Activated T-cell treated with anti-CD3 and anti-CD28 coated beads, Interleukin-2, amount 50 U/mL, for 72 hours (primary cell): ENCODE measurements around the gene DKK3. TPM values are rescaled to one million over a fixed set of nuclear protein-coding genes. Genes with fewer than 3 reads are reported as not detected.
"Not testable (repeated sequence)": the region's sequence is repeated elsewhere in the genome, so short reads cannot be mapped to it uniquely, and the experiment has no call there.

Experiments used
- ATAC-seq, 2 donors: fragments of 150-1000 bp; cut with Tn5 transposase; replicated peaks in 1 of 2; 2 replicates each; pipeline ENCODE4 v1.10.0; 2021; ENCODE audit warnings: moderate library complexity in 2 of 2, mild to moderate bottlenecking in 1 of 2
- DNase-seq, 2 donors: peaks; one replicate each; pipeline ENCODE4 v3.0.0; 2021 to 2022; ENCODE audit warnings: mixed read lengths in 1 of 2
- H3K27ac Mint-ChIP-seq: one replicate; pipeline ENCODE4 v1.8.0; 2022; ENCODE audit warnings: mild to moderate bottlenecking, moderate library complexity, mixed read lengths
- H3K27me3 Mint-ChIP-seq: one replicate; pipeline ENCODE4 v1.8.0; 2022; ENCODE audit warnings: low read depth, mixed read lengths
- H3K36me3 Mint-ChIP-seq, 2 donors: one replicate each; pipeline ENCODE4 v1.8.0; 2022; ENCODE audit warnings: mixed read lengths in 2 of 2, mild to moderate bottlenecking in 1 of 2; ENCODE audit not compliant: insufficient read depth in 2 of 2
- H3K4me1 Mint-ChIP-seq: one replicate; pipeline ENCODE4 v1.8.0; 2022; ENCODE audit warnings: low read depth, mixed read lengths
- H3K4me3 Mint-ChIP-seq, 2 donors: one replicate each; pipeline ENCODE4 v1.8.0; 2022; ENCODE audit warnings: mild to moderate bottlenecking in 2 of 2, mixed read lengths in 2 of 2, moderate library complexity in 2 of 2
- H3K9me3 Mint-ChIP-seq, 2 donors: one replicate each; pipeline ENCODE4 v1.8.0; 2022; ENCODE audit warnings: mixed read lengths in 2 of 2
- total RNA-seq, 2 donors: library from RNA; stranded (reverse); gene quantifications; one replicate each; pipeline ENCODE4 v1.2.3, GENCODE V29; 2022

Gene DKK3
- total RNA-seq, 2 donors from 2014 or later = 0.19 TPM; not detected in 1

DNA sequence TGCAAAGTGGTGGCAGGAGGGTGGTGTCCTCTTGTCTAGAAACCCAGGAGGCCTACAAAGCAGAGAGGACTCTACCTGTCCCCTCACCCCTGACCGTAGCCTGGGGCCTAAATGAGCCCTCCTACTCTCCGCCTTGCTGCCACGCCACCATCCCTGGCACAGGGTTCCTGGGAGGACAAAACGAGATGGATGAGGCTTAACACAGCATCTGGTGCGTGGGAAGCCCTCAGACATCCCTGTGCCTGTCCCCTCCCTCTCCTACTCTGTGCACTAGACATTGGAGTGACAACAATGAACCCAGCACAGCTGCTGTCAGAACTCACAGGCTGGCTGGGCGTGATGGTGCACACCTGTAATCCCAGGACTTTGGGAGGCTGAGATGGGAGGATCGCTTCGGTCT lies 36.4 kb upstream of the DKK3 start:
- Mint-ChIP-seq H3K27me3 (peaks cover 4% of the 10 kb centered on the region), H3K36me3 (no peaks in the 10 kb centered on the region), H3K4me1 (peaks cover 26% of the 10 kb centered on the region), H3K9me3 (no peaks in the 10 kb centered on the region), H3K27ac (no peak overlapping the region), H3K4me3 (no peak overlapping the region)
- no peak for DNase-seq
- ATAC-seq = no peak

DNA sequence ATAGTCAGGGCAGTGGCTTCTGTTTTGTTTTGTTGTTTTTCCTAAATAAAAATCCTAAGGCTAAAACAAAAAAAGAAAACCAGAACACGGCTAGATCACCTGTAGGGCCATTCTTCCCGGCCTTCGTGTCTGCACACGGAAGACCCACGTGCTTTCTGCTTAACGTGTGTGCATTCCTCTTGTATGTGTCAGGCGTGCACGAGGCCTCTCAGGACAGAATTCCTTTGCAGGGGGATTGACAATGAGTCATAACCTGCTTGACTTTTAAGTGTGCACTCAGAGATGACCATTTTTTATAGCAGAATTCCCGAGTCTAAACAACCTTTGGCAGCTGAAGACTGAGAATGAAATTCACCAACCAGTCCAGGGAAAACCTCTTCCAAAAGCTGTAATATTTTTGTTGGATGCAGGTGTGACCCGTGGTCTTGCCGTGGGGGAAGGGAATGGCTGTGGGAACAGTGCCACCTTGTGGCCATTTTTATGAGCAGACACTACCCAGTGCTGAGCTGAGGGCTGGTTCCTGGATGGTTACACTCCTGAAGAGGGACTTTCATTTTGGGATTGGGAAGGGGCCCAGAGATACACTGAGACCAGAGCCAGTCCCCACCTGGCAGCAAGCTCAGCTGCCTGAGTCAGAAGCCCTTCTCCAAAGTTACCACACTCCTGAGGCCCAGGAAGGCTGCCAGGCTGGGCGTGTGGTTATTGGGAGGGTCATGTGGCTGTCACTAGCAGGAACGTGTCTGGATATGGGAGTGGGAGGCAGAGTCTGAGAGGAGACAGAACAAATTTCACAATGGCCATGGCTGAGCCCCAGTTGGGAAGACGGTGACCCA lies 35.7 kb upstream of the DKK3 start:
- peaks cover 28% of the 10 kb centered on the region for H3K4me1 Mint-ChIP-seq
- H3K27ac Mint-ChIP-seq = no peak overlapping the region
- no peak overlapping the region for H3K4me3 Mint-ChIP-seq
- H3K27me3 Mint-ChIP-seq = peaks cover 4% of the 10 kb centered on the region
- ATAC-seq (peak; percentile 70 to 72), DNase-seq (peak; percentile 63 to 72)
- H3K9me3 Mint-ChIP-seq = no peaks in the 10 kb centered on the region
- no peaks in the 10 kb centered on the region for H3K36me3 Mint-ChIP-seq

DNA sequence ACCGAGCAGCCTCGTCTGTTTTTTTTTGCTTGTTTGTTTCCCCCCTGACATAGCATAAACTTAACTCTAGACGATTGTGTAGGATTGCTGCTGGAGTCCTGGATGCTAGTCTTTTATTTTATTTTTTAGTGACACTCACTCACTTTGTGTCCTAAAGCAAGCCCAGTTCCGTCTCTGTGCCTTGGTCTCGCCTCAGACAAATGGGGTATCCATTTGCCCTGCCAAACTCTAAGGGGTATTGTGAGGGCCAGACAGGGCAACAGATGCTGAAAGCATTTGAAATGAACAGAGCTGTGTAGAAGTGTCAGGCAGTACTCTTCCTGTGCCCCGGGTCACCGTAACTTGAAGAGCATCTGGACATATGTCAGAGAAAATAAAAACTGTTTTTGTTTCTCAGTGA lies 34.8 kb upstream of the DKK3 start:
- Mint-ChIP-seq H3K27ac (no peak overlapping the region), H3K4me1 (peaks cover 20% of the 10 kb centered on the region), H3K27me3 (peaks cover 4% of the 10 kb centered on the region), H3K9me3 (no peaks in the 10 kb centered on the region), H3K36me3 (no peaks in the 10 kb centered on the region), H3K4me3 (no peak overlapping the region)
- no peak for ATAC-seq
- no peak for DNase-seq

DNA sequence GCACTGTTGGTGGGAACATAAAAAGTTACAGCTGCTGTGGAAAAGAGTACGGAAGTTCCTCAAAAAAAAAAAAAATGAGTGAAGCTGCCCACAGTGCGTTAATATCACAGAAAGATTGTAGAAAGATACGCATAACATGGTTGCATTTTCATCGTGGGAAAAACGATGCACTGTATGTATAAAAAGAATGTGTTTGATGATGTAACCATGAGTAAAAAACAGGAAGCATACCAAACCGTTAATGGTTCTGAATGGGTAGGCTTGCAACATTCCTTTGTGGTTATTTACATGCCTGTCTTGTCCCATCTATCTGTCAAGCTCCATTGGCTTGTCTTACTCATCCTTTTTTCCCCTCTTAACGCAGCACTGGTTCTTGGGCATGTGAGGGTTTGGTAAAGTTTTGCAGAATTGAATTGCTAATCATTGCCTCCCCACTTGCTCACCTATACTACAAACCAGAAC lies 33.8 kb upstream of the DKK3 start:
- DNase-seq = no peak
- H3K27me3 Mint-ChIP-seq = peaks cover 4% of the 10 kb centered on the region
- no peaks in the 10 kb centered on the region for H3K36me3 Mint-ChIP-seq
- H3K4me1 Mint-ChIP-seq = peaks cover 13% of the 10 kb centered on the region
- no peaks in the 10 kb centered on the region for H3K9me3 Mint-ChIP-seq
- no peak overlapping the region for H3K27ac Mint-ChIP-seq
- no peak for ATAC-seq
- no peak overlapping the region for H3K4me3 Mint-ChIP-seq

DNA sequence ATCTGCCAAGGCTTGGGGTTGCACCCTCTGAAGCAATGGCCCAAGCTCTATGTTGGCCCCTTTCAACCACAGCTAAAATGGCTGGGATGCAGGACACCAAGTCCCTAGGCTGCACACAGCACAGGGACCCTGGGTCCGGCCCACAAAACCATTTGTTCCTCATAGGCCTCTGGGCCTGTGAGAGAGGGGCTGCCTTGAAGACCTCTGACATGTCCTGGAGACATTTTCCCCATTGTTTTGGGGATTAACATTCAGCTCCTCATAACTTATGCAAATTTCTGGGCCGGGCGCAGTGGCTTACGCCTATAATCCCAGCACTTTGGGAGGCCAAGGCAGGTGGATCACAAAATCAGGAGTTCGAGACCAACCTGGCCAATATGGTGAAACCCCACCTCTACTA lies 32.3 kb upstream of the DKK3 start:
- not testable (repeated sequence) for ATAC-seq, H3K4me1 Mint-ChIP-seq, H3K27ac Mint-ChIP-seq, H3K4me3 Mint-ChIP-seq, H3K9me3 Mint-ChIP-seq, H3K36me3 Mint-ChIP-seq, DNase-seq
- H3K27me3 Mint-ChIP-seq = peaks cover 12% of the 10 kb centered on the region

DNA sequence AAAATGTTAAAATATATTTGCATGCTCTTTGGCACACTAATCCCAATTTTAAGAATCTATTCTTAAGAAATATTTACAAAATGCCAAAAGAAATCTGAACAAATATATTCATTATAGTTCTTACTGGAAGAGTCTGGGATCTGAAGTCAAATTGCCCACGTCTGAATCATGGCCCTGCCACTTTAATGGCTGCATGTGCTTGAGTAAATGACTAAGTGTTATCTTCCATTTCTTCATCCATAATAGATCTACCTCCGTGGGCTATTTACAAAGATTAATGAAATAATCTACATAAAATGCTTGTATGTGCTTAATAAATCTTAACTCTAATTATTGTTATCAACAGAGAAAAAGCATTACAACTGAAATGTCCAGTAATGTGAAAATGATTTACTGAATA lies 24.5 kb upstream of the DKK3 start:
- no peaks in the 10 kb centered on the region for H3K4me1 Mint-ChIP-seq
- H3K4me3 Mint-ChIP-seq = no peak overlapping the region
- no peak for ATAC-seq
- DNase-seq = no peak
- H3K36me3 Mint-ChIP-seq = no peaks in the 10 kb centered on the region
- no peak overlapping the region for H3K27ac Mint-ChIP-seq
- peaks cover 26% of the 10 kb centered on the region for H3K27me3 Mint-ChIP-seq
- H3K9me3 Mint-ChIP-seq = no peaks in the 10 kb centered on the region

DNA sequence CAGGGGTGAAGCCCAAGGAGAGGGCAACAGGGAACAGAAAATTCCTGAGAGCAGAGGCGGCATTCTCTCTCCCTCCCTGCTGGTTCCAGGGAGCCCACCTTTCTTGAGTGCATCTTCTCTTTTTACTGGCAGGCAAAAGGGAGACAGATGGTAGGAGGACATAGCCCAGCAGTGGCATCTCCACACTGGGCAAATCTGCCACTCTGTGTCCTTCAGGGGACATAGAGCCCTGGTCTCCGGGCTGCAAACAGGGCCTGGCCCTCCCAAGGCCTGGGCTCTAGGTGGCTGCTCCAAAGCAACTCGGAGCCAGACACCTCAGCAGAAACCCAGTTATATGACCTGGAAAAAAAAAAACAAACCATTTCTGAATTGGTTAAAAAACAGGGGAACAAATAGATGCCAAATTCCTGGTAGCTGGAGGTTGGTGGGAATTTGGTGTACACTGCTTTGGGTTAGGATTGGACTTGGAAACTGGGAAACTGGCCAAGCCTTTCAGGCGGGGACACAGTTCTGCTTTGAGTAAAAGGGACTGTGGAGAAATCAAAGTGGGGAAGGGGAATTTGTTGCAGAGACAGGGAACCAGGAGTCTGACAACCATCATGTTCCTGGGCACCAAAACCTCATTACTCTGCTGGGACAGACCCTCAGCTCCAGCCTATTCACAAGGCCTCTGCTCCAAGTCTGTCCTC lies 23.6 kb upstream of the DKK3 start:
- Mint-ChIP-seq H3K27ac (no peak overlapping the region), H3K27me3 (peaks cover 26% of the 10 kb centered on the region), H3K4me3 (no peak overlapping the region), H3K4me1 (peaks cover 1% of the 10 kb centered on the region), H3K36me3 (no peaks in the 10 kb centered on the region), H3K9me3 (no peaks in the 10 kb centered on the region)
- ATAC-seq (no peak), DNase-seq (no peak)

DNA sequence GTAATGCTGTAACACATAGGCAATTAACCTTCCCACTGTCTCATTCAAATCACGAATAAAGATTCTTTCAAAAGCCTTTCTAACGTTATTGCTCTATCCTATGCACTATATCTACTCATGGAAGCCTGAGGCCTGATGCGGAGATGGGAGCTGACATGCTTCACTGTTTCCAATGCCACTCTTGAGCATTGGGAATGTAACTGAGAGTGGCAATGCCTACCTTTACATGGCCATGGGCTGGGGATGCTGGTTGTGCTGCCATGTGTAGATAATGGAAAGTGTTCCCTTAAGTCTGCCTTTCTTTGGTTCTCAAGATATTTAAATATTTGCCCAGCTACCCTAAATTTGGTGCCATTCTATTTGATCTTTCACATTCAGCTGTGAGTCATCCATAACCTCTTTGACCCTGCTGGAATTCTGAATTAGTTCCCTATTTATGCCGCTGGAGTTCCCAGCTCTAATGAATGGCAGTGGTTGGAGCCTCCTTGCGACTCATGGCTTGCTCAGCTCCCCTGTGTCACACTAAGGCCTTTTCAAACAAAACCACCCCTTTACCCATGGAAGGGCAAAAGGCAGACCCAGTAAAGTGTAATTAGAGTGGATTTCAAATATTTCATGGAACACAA lies 21.4 kb upstream of the DKK3 start:
- H3K4me3 Mint-ChIP-seq = no peak overlapping the region
- H3K36me3 Mint-ChIP-seq = no peaks in the 10 kb centered on the region
- ATAC-seq = no peak
- H3K27ac Mint-ChIP-seq = no peak overlapping the region
- H3K4me1 Mint-ChIP-seq = peaks cover 7% of the 10 kb centered on the region
- no peak for DNase-seq
- no peaks in the 10 kb centered on the region for H3K9me3 Mint-ChIP-seq
- H3K27me3 Mint-ChIP-seq = peaks cover 11% of the 10 kb centered on the region

DNA sequence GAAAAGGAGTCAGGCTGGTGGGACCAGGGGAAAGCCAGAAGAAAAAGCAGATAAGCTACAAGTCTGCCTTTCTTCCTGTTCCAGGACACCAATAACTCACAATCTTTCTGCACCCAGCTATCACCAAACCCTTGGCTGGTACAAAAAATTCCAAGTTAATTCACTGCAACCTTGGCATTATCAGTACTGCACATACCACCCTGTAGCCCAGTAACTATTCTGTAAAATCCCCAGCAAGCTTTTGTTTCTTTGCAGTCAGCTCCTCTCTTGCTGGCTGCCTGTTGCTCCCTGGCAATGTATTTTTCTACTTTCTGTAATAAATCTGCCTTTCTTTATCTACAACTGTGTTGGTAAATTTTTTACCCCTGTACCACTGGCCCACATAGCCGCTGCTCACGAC lies 20.7 kb upstream of the DKK3 start:
- Mint-ChIP-seq H3K27ac (no peak overlapping the region), H3K27me3 (peaks cover 15% of the 10 kb centered on the region), H3K4me1 (peaks cover 7% of the 10 kb centered on the region), H3K36me3 (peaks cover 0 to 2% of the 10 kb centered on the region in 2 donors), H3K9me3 (peaks cover 0 to 3% of the 10 kb centered on the region in 2 donors), H3K4me3 (no peak overlapping the region)
- no peak for DNase-seq
- no peak for ATAC-seq

DNA sequence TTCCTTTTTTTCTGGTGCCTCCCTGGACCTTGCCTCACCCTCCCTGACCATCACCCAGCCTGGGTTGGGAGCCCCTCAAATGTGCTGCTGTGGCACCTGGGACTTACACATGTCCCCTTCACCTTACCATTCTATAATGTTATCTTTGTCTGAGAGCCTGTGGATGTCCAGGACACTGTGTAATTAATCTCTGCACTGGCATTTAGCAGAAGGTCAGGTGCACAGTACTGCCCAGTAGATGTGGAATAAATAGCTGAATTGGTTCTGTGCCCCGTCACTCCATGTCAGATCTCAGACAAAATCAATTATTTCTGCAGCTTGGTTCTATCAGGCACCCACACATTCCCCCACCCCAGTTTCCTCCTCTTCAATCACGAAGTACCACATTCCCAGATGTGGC lies 19.9 kb upstream of the DKK3 start:
- H3K27me3 Mint-ChIP-seq = peaks cover 16% of the 10 kb centered on the region
- H3K4me3 Mint-ChIP-seq = no peak overlapping the region
- peaks cover 0 to 2% of the 10 kb centered on the region in 2 donors for H3K36me3 Mint-ChIP-seq
- ATAC-seq (no peak), DNase-seq (no peak)
- H3K27ac Mint-ChIP-seq = no peak overlapping the region
- peaks cover 7% of the 10 kb centered on the region for H3K4me1 Mint-ChIP-seq
- H3K9me3 Mint-ChIP-seq = peaks cover 1 to 5% of the 10 kb centered on the region in 2 donors

DNA sequence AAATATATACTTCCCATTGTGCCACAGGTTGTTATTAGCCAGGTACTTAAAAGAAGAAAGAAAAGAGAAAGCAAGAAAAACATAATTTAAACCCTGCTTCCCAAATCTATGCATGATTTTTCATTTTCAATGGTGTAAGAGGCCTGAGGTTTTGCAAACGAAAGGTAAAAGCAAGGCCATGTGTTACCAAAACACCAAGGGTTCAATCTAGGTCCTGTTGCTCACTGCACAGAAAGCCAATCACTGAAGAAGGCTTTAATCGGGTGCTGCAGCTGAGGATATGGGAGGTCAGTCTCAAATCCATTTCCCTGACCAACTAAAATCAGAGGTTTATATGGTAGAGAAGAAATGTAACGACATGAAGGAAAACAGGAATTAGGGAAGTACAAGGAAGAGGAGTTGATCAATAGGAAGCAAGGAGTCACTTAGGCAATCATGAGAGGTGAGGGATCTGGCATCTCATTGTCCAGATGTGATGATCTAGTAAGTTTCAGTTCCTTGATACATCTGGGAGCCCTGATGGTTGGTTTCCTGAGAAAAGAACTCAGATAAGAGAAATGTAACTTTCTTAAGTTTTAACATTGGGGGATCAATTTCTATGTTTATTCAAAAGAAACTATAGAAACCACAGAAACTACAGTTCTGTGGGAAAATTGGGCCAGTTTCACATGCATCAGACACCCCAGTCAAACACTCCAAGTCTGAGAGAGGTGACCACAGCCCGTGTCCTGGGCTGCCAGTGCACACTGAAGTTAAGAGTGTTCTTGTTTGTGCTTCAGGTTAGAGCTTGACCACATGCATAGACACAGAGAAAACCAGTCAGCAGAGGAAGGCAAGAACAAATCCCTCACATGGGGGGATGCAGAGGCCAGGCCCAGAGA lies 18.1 kb upstream of the DKK3 start:
- no peak for DNase-seq
- ATAC-seq = no peak
- Mint-ChIP-seq H3K4me1 (peaks cover 7% of the 10 kb centered on the region), H3K27me3 (peaks cover 33% of the 10 kb centered on the region), H3K9me3 (peaks cover 1 to 5% of the 10 kb centered on the region in 2 donors), H3K27ac (no peak overlapping the region), H3K4me3 (no peak overlapping the region), H3K36me3 (peaks cover 0 to 2% of the 10 kb centered on the region in 2 donors)

DNA sequence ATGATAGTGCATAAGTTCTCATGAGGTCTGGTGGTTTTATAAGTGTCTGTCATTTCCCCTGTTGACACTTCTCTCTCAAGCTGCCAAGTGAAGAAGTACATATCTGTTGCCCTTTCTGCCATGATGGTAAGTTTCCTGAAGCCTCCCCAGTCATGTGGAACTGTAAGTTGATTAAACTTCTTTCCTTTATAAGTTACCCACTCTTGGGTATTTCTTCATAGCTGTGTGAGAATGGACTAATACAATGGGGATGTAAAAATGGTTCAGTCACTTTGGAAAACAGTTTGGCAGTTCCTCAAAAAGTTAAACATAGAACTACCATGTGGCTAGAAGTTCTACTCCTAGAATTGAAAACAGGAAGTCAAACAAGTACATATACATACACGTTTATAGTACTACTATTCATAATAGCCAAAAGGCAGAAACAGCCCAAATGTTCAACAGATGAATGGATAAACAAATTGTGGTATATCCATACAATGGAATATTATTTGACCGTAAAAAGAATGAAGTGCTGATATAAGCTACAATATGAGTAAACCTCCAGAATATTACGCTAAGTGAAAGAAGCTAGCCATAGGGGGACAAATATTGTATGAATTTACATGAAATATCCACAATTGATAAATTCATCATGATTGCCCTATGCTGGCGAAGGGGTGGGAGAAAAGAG lies 16.0 kb upstream of the DKK3 start:
- Mint-ChIP-seq H3K9me3 (peaks cover 1 to 5% of the 10 kb centered on the region in 2 donors), H3K27ac (no peak overlapping the region), H3K36me3 (peaks cover 0 to 2% of the 10 kb centered on the region in 2 donors), H3K4me3 (no peak overlapping the region), H3K4me1 (peaks cover 7% of the 10 kb centered on the region), H3K27me3 (peaks cover 45% of the 10 kb centered on the region)
- no peak for DNase-seq
- no peak for ATAC-seq
